DOHH2 (cell line): ENCODE data around the gene CCDC9.

Experiments
- H3F3A ChIP-seq: fragments of 200-600 bp; sonication (generic), shearing (Covaris generic); 2 replicates; pipeline ENCODE4 v1.6.0; 2016; ENCODE audit warnings: antibody characterized with exemption, mild to moderate bottlenecking; ENCODE audit not compliant: control insufficient read depth, insufficient read depth
- H3K27ac ChIP-seq: fragments of 200-600 bp; sonication (generic); 2 replicates; pipeline ENCODE4 v1.5.1; 2014; ENCODE audit warnings: low read depth, mild to moderate bottlenecking, low read length, moderate library complexity
- H3K27me3 ChIP-seq: fragments of 200-600 bp; sonication (generic); 2 replicates; pipeline ENCODE4 v1.6.1; 2014; ENCODE audit warnings: mild to moderate bottlenecking, low read length, mixed read lengths; ENCODE audit not compliant: control insufficient read depth
- H3K36me3 ChIP-seq: fragments of 200-600 bp; sonication (generic); 2 replicates; pipeline ENCODE4 v1.6.1; 2014; ENCODE audit warnings: mild to moderate bottlenecking, low read length, moderate library complexity, mixed read lengths; ENCODE audit not compliant: control insufficient read depth
- H3K4me1 ChIP-seq: fragments of 200-600 bp; sonication (generic); 2 replicates; pipeline ENCODE4 v1.6.1; 2014; ENCODE audit warnings: mild to moderate bottlenecking, low read length, mixed read lengths; ENCODE audit not compliant: control insufficient read depth
- H3K4me2 ChIP-seq: fragments of 200-600 bp; sonication (generic); 2 replicates; pipeline ENCODE4 v1.6.0; 2014; ENCODE audit warnings: mild to moderate bottlenecking, low read length, moderate library complexity
- H3K4me3 ChIP-seq: fragments of 200-600 bp; sonication (generic); 2 replicates; pipeline ENCODE4 v1.5.1; 2014; ENCODE audit warnings: mild to moderate bottlenecking, low read length, mixed read lengths
- H3K79me2 ChIP-seq: fragments of 200-600 bp; sonication (generic); 2 replicates; pipeline ENCODE4 v1.6.1; 2014; ENCODE audit warnings: mild to moderate bottlenecking, low read length, mixed read lengths; ENCODE audit not compliant: control insufficient read depth
- H3K9me2 ChIP-seq: fragments of 200-600 bp; sonication (generic); replicated peaks from 2 replicates; pipeline ENCODE4 v1.6.1; 2014; ENCODE audit warnings: mild to moderate bottlenecking, low read length, mixed read lengths; ENCODE audit not compliant: control insufficient read depth
- H3K9me3 ChIP-seq: fragments of 200-600 bp; sonication (generic); 2 replicates; pipeline ENCODE4 v1.6.1; 2014; ENCODE audit warnings: antibody characterized with exemption, low read length, mixed read lengths; ENCODE audit not compliant: control insufficient read depth, insufficient read depth
- H4K20me1 ChIP-seq: fragments of 200-600 bp; sonication (generic); 2 replicates; pipeline ENCODE4 v1.6.0; 2014; ENCODE audit warnings: low read depth, mild to moderate bottlenecking, antibody characterized with exemption, low read length, moderate library complexity; ENCODE audit not compliant: control insufficient read depth, insufficient read depth
- CTCF ChIP-seq: fragments of 200-600 bp; sonication (generic); IDR thresholded peaks from one replicate; pipeline ENCODE4 v1.5.1; 2014; ENCODE audit warnings: antibody characterized with exemption, mild to moderate bottlenecking, low read depth, low read length; ENCODE audit not compliant: poor library complexity, severe bottlenecking
- EZH2phosphoT487 ChIP-seq: fragments of 200-600 bp; sonication (generic); IDR thresholded peaks from 2 replicates; pipeline ENCODE4 v1.6.1; 2017; ENCODE audit warnings: borderline replicate concordance, mild to moderate bottlenecking, antibody characterized with exemption, low read length, moderate library complexity, mixed read lengths

Gene CCDC9

GRCh38 chr19:47239152-47239551 lies 17.2 kb upstream of the CCDC9 start:
- peak overlapping the region; percentile 40; the same call in 1 of the 2 replicates for H3K4me3 ChIP-seq
- peak overlapping the region; percentile 54 for H3K4me2 ChIP-seq

GRCh38 chr19:47239610-47240296 lies 16.6 kb upstream of the CCDC9 start:
- Histone ChIP-seq H3K4me1 (peaks cover 66% of the 10 kb centered on the region), H3K79me2 (no peaks in the 10 kb centered on the region), H3K36me3 (no peaks in the 10 kb centered on the region), H4K20me1 (no peaks in the 10 kb centered on the region), H3K4me2 (peak overlapping the region; percentile 54), H3K4me3 (peak overlapping the region; percentile 40), H3K9me2 (no peaks in the 10 kb centered on the region), H3K9me3 (no peaks in the 10 kb centered on the region), H3K27me3 (peaks cover 36% of the 10 kb centered on the region), H3F3A (peaks cover 12% of the 10 kb centered on the region), H3K27ac (no peak overlapping the region)
- TF ChIP-seq CTCF (no peak), EZH2phosphoT487 (no peak)

More at GRCh38 chr19:47239152-47239551, 17.2 kb upstream of the CCDC9 start:
- H3K9me3 ChIP-seq: no peaks in the 10 kb centered on the region
- no peaks in the 10 kb centered on the region for H3K9me2 ChIP-seq
- peaks cover 12% of the 10 kb centered on the region for H3F3A ChIP-seq
- no peak overlapping the region for H3K27ac ChIP-seq
- no peaks in the 10 kb centered on the region for H3K36me3 ChIP-seq
- TF ChIP-seq CTCF (no peak), EZH2phosphoT487 (no peak)
- H3K27me3 ChIP-seq: peaks cover 36% of the 10 kb centered on the region
- no peaks in the 10 kb centered on the region for H3K79me2 ChIP-seq
- H3K4me1 ChIP-seq: peaks cover 62% of the 10 kb centered on the region
- no peaks in the 10 kb centered on the region for H4K20me1 ChIP-seq

- H3K4me2 ChIP-seq: peak overlapping the region; percentile 54
- no peak overlapping the region for H3K27ac ChIP-seq
- no peaks in the 10 kb centered on the region for H3K9me3 ChIP-seq
- H3K27me3 ChIP-seq: peaks cover 36% of the 10 kb centered on the region
- H4K20me1 ChIP-seq: no peaks in the 10 kb centered on the region
- H3K4me3 ChIP-seq: no peak overlapping the region
- no peak for TF ChIP-seq EZH2phosphoT487
- no peak for TF ChIP-seq CTCF
- H3K36me3 ChIP-seq: no peaks in the 10 kb centered on the region
- H3K79me2 ChIP-seq: no peaks in the 10 kb centered on the region
- peaks cover 71% of the 10 kb centered on the region for H3K4me1 ChIP-seq
- no peaks in the 10 kb centered on the region for H3K9me2 ChIP-seq
- peaks cover 12% of the 10 kb centered on the region for H3F3A ChIP-seq
Measured at GRCh38 chr19:47240556-47240955, 15.8 kb upstream of the CCDC9 start.
